ENCODE data around the gene RBMXL2.

RBMXL2 gene

DNA sequence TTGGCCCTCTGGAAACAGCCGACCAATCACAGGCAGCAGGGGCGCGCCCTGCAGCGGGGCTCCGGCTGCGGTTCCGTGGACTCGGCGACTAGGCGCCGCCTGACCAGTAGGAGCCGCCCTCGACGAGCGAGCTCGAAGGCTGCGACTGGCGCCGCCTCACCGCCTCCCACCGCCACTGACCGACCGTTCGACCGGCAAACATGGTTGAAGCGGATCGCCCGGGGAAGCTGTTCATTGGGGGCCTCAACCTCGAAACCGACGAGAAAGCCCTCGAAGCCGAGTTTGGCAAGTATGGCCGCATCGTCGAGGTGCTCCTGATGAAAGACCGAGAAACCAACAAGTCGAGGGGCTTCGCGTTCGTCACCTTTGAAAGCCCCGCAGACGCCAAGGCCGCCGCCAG lies at the start of gene RBMXL2:
Gene RBMXL2 (plus strand): TSS at position 78 of the 400 bp plus-strand sequence. CDS start 123 bp downstream, at position 201.
- in situ Hi-C loops (cut with MboI; ENCODE audit: low sequenced_read_pairs): no loop called here

- in situ Hi-C loops (cut with MboI; ENCODE audit: low sequenced_read_pairs): no loop called here
These were observed 42.2 kb upstream of the RBMXL2 start for GRCh38 chr11:7046474-7047175.

- in situ Hi-C loops (cut with MboI; ENCODE audit: low sequenced_read_pairs): no loop called here
These were observed 38.6 kb upstream of the RBMXL2 start for GRCh38 chr11:7050191-7050590.

DNA sequence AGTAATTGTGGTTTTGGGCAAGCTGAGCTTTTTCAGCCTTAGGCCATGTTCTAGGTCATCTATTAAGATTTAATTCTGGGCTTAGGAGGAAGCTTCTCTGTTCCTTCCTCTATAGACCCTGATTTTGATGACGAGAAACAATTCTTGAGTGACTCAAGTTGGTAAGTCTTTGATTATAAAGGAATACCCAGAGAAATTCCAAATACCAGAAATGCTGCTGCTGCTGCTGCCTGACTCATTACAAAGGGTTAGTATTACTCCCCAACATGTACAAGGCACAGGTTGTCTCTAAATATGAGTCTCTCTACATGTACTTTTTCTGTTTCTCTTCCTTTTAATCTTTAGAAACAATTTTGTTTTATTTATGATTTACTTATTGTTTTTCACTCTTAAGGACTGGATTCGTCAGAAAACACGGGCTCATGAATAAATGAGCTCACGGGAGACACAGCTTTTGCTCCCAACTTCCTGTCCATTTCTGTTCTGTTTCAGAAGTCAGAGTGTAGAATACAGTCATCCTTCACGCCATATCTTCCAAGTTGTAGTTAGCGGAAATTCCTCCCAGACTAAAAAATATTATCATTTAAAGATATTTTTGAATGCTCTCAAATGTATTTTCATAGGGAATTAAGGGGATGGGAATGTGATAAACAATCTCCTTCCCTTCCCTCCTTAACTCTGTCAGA lies 31.8 kb upstream of the RBMXL2 start:
- in situ Hi-C loops (cut with MboI; ENCODE audit: low sequenced_read_pairs): no loop called here

DNA sequence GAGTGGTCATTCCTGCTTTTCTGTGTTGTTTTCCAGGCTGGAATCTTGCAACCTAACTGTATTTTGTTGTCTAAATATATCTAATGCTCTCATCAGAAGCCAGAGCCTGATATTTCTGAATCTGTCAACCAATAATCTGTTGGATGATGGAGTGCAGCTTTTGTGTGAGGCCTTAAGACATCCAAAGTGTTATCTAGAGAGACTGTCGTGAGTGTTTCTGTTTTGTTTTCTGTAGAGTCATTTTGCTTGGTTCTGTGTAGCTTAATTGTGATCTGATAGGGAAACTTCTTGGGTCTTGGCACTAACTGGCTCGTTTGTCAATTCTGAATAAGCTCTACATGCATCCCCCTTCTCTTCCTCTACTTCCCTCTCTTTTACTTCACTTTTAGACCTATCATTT lies 31.2 kb upstream of the RBMXL2 start:
- in situ Hi-C loops (cut with MboI; ENCODE audit: low sequenced_read_pairs): no loop called here

GRCh38 chr11:7060868-7061267 lies 27.9 kb upstream of the RBMXL2 start:
- in situ Hi-C loops (cut with MboI; ENCODE audit: low sequenced_read_pairs): no loop called here

DNA sequence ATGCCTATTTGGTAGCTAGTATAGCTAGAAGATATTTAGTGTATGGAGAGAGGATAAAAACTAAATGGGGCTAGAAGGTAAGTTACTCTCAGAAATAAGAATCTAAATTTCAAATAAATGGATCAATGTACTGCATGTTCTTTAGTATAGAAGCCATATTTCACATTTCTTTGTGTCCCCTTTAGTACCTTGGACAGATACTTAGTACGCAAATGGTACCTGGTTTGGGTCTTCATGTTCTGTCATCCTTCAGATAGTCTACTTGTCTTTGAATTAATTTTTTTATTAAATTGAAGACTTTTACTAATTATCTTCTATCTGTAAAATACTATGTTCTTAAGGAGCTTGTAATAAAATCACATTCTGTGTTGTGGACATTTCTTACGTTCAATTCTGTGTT lies 26.3 kb upstream of the RBMXL2 start:
- in situ Hi-C loops (cut with MboI; ENCODE audit: low sequenced_read_pairs): no loop called here

GRCh38 chr11:7072401-7073028 lies 16.3 kb upstream of the RBMXL2 start:
- in situ Hi-C loops (cut with MboI; ENCODE audit: low sequenced_read_pairs): no loop called here

DNA sequence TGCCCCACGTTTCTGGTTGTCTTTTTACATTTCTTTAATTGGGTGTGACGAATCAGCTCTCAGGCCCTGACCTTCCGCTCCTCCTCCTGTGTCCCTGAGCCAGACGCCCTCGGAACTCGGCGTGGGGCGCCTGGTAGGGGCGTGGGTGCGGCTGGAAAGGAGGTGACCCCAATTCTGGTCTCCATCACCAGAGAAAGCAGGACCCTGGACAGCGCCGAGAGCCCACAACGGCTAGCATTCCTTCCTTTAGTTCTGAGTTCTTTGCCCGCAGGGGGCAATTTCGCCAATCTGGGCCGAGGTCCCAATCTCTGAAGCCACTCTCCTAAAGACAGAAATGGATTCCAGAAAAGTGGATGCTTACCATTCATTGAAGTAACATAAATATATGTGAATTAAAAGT lies 11.7 kb upstream of the RBMXL2 start:
- in situ Hi-C loops (cut with MboI; ENCODE audit: low sequenced_read_pairs): no loop called here

DNA sequence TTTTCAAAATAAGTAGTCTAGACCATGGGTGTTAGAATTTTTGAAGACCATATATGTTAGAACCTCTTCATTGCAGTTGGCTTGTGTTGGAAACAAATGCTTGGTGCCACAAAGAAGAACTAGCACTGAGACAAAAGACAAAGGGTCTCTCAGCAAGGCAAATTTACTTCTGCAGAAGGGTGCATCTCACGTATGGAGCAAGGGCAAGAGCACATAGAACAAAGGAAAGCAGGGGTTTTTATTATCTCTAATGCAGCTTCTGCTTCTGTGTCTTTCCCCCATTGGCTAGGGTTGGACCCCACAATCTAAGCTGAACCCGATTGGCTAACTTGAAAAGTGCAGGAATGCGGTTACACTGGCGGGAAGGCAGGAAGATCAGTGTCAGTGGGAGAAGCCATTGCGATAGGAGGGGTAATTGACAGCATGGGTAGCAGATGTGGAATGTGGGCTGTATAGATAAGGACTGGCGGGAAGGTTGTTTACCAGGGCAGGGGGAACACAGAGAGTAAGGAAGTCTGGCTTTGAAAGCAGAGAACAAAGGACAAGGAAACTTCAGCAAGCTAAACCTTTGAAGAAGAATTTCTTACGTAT lies 9.2 kb upstream of the RBMXL2 start:
- in situ Hi-C loops (cut with MboI; ENCODE audit: low sequenced_read_pairs): no loop called here

GRCh38 chr11:7080900-7081299 lies 7.9 kb upstream of the RBMXL2 start:
- in situ Hi-C loops (cut with MboI; ENCODE audit: low sequenced_read_pairs): no loop called here

GRCh38 chr11:7081441-7081840 lies 7.4 kb upstream of the RBMXL2 start:
- in situ Hi-C loops (cut with MboI; ENCODE audit: low sequenced_read_pairs): no loop called here

GRCh38 chr11:7089328-7090251 lies 792 bp downstream of the RBMXL2 start:
- in situ Hi-C loops (cut with MboI; ENCODE audit: low sequenced_read_pairs): no loop called here

GRCh38 chr11:7098235-7098832 lies 9.5 kb downstream of the RBMXL2 start:
- in situ Hi-C loops (cut with MboI; ENCODE audit: low sequenced_read_pairs): no loop called here

- in situ Hi-C loops (cut with MboI; ENCODE audit: low sequenced_read_pairs): no loop called here
These were observed 27.0 kb downstream of the RBMXL2 start for GRCh38 chr11:7115780-7116179.

DNA sequence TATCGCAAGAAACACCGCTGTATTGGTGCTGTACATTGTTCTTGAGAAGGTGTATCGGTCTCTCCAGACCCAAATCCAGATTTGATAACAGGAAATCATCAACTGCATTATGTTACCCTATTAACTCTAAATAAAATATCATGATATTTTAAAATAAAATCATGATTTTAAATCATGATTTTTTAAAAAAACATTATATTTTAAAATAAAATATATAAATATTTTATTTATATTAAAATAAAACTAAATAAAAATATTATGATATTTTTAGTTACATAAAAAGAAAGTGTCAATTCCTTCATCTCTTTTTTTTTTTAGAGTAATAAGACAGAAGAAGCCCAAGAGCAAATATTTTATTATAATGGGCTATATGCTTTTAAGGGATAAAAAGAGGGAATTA lies 27.6 kb downstream of the RBMXL2 start:
- in situ Hi-C loops (cut with MboI; ENCODE audit: low sequenced_read_pairs): no loop called here

DNA sequence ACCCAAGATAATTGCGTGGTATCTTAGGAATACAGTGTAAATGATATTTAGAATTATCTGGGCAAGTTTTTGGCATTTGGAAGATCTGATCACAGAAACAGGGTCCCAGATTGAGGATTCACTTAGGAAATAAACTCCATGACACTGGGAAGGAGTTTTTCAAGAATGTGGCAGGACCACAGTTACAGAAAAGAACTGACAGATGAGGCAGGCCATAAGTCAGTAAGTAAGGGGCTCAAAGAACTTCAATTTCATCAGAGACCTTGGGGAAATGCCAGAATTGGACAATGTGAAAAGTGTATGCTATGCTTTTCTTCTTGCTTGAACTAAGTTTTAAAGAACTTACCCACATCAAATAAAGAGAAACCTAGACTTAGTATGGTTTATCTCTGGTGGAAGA lies 49.3 kb downstream of the RBMXL2 start:
- in situ Hi-C loops (cut with MboI; ENCODE audit: low sequenced_read_pairs): no loop called here

Measured in HL-60/S4 treated with retinoic acid at 250 ng/mL for 4 days and 3 days (cell line).